Cardiac fibroblast (primary cell): ENCODE results near the gene KRR1.
"Not testable (repeated sequence)": the region's sequence is repeated elsewhere in the genome, so short reads cannot be mapped to it uniquely, and the experiment has no call there.

Experiments used
- DNase-seq, 2 donors: peaks; one replicate each; pipeline versions ENCODE4 v3.0.0 to v3.0.0-alpha.2; 2010; ENCODE audit warnings: low read depth in 2 of 2
- H3K4me3 ChIP-seq, 2 donors: replicated peaks in 1 of 2; 1 replicate in 1 of 2; 2 replicates in 1 of 2; pipeline ENCODE4 v1.5.1; 2011; ENCODE audit warnings: low read depth in 2 of 2, low read length in 2 of 2, mild to moderate bottlenecking in 2 of 2, moderate library complexity in 1 of 2
- CTCF ChIP-seq: IDR thresholded peaks from one replicate; pipeline ENCODE4 v1.5.1; 2011; ENCODE audit warnings: low read depth, mild to moderate bottlenecking, low read length, inconsistent platforms

Gene KRR1

GRCh38 chr12:75526655-75527511 lies 15.5 kb upstream of the KRR1 start:
- H3K4me3 ChIP-seq = no peak overlapping the region
- TF ChIP-seq CTCF = peak; percentile 52
- peak; percentile 79 to 85 for DNase-seq

- TF ChIP-seq CTCF = peak; percentile 52
- peak in 1 of 2 donors; percentile 14 for DNase-seq
- H3K4me3 ChIP-seq = no peak overlapping the region
Measured at GRCh38 chr12:75525263-75525662, 13.9 kb upstream of the KRR1 start.

GRCh38 chr12:75522124-75522523 lies 10.7 kb upstream of the KRR1 start:
- H3K4me3 ChIP-seq, DNase-seq: not testable (repeated sequence)

GRCh38 chr12:75521224-75521623 lies 9.8 kb upstream of the KRR1 start:
- H3K4me3 ChIP-seq, DNase-seq: not testable (repeated sequence)

- TF ChIP-seq CTCF = no peak
- H3K4me3 ChIP-seq = no peak overlapping the region
- DNase-seq = no peak
Measured at GRCh38 chr12:75509621-75510020, 1.8 kb downstream of the KRR1 start.

GRCh38 chr12:75508159-75508558 lies 3.2 kb downstream of the KRR1 start:
- no peak for TF ChIP-seq CTCF
- peak in 1 of 2 donors; percentile 24 for DNase-seq
- H3K4me3 ChIP-seq = no peak overlapping the region

GRCh38 chr12:75507086-75507485 lies 4.3 kb downstream of the KRR1 start:
- H3K4me3 ChIP-seq = no peak overlapping the region
- no peak for TF ChIP-seq CTCF
- no peak for DNase-seq
